Activated CD4-positive, alpha-beta T cell treated with anti-CD3 and anti-CD28 coated beads, Interleukin-2, amount 10 ng/mL, durations not matched to agents 24 days and 14 days (primary cell): Measurements from ENCODE around the gene AATK. TPM values are rescaled to one million over a fixed set of nuclear protein-coding genes. Genes with fewer than 3 reads are reported as not detected.

ENCODE experiments used
- DNase-seq: peaks from one replicate; pipeline ENCODE4 v3.0.0; 2022
- H3K27ac Mint-ChIP-seq: one replicate; pipeline ENCODE4 v1.8.0; 2022; ENCODE audit warnings: mild to moderate bottlenecking, mixed read lengths
- H3K27me3 Mint-ChIP-seq: one replicate; pipeline ENCODE4 v1.8.0; 2022; ENCODE audit warnings: mixed read lengths
- H3K36me3 Mint-ChIP-seq: one replicate; pipeline ENCODE4 v1.8.0; 2022; ENCODE audit warnings: low read depth, mild to moderate bottlenecking, mixed read lengths
- H3K4me1 Mint-ChIP-seq: one replicate; pipeline ENCODE4 v1.8.0; 2021; ENCODE audit warnings: mixed read lengths
- H3K4me3 Mint-ChIP-seq: one replicate; pipeline ENCODE4 v1.8.0; 2022; ENCODE audit warnings: mild to moderate bottlenecking, moderate library complexity, mixed read lengths
- H3K9me3 Mint-ChIP-seq: one replicate; pipeline ENCODE4 v1.8.0; 2021; ENCODE audit warnings: mixed read lengths
- intact Hi-C: fragments of 100-400 bp; cut with micrococcal nuclease; formaldehyde crosslinking; loops from one replicate; pipeline ENCODE4 v1.15.1; 2023
- total RNA-seq: library from RNA; stranded (reverse); gene quantifications from 2 replicates; pipeline ENCODE4 v1.2.3, GENCODE V29; 2022

AATK gene
- total RNA-seq, result 0.42 and 0.78 TPM in 2 replicates

DNA sequence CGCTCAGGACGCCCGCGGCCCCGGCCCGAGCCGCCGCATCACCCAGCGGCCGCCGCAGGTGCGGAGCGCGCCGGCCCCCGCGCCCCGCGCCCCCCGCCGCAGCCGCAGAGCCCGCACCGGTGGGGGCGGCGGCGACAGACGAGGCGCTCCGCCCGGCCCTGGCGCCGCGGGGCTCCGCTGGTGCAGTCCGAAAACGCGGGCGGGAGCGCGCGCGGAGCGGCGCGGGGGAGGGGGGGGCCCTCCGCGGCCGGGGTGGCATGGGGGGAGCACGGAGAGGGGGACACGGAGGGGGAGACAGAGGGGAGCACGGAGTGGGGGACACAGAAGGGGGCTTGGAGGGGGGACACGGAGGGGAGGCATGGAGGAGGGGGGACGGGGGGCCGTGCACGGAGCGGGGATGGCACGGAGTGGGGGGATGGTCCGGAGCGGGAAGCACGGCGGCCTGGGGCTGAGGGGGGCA, at the start of gene AATK:
Gene AATK, minus strand, starts transcription at position 189 of the 460 bp plus-strand sequence. CDS start 229 bp downstream, outside the sequence.
- intact Hi-C loops, result no loop called here
- Mint-ChIP-seq H3K27me3 (peaks cover 9% of the 10 kb centered on the region), H3K9me3 (no peaks in the 10 kb centered on the region), H3K27ac (no peak within 1 kb of the TSS), H3K4me1 (no peaks in the 10 kb centered on the region), H3K4me3 (no peak within 1 kb of the TSS), H3K36me3 (no peaks in the 10 kb centered on the region)
- DNase-seq, result no peak

GRCh38 chr17:81213978-81214377, 48.0 kb upstream of the AATK start:
- Mint-ChIP-seq H3K27me3 (no peaks in the 10 kb centered on the region), H3K36me3 (no peaks in the 10 kb centered on the region), H3K4me3 (no peak overlapping the region), H3K9me3 (no peaks in the 10 kb centered on the region), H3K27ac (no peak overlapping the region), H3K4me1 (no peaks in the 10 kb centered on the region)
- intact Hi-C loops, result no loop called here
- DNase-seq, result no peak

DNA sequence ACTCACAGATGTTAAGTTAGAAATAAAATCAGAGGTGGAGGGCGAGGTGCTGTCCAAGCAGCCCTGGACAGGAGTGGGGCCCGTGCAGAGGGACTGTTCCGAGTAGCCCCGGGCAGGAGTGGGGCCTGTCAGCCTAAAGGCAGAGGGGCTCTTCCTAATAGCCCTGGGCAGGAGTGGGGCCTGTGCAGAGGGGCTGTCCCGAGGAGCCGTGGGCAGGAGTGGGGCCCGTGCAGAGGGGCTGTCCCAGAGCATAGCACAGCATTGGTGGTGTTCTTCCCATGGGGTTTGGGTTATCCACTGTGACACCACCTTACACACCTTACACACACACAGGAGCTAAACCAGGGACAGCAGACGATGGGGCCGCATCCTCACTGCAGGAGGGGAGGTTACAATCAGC, 46.3 kb upstream of the AATK start:
- Mint-ChIP-seq H3K27me3 (no peaks in the 10 kb centered on the region), H3K36me3 (no peaks in the 10 kb centered on the region), H3K4me3 (no peak overlapping the region), H3K4me1 (peaks cover 3% of the 10 kb centered on the region), H3K27ac (no peak overlapping the region), H3K9me3 (no peaks in the 10 kb centered on the region)
- intact Hi-C loops, result no loop called here
- DNase-seq, result no peak

DNA sequence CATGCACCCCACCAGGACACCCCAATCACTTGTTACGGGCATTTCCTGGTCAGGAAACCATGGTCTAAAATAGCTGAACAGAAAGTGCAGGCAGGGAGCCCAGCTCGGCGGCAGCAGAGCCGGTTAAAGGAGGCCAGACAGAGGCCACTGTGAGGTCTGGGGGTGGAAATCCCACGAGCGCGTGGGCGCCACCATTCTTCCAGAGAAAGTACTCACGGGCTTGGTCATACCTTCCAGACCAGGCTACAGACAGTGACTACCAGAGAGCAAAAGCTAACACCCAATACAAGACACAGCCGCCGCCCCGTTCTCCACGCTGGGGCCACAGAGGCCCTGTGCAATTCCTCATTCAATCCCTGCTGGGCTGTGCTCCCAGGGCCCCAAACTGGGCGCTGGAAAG, 44.8 kb upstream of the AATK start:
- Mint-ChIP-seq H3K4me1 (peaks cover 3% of the 10 kb centered on the region), H3K36me3 (no peaks in the 10 kb centered on the region), H3K9me3 (no peaks in the 10 kb centered on the region), H3K27ac (no peak overlapping the region), H3K27me3 (no peaks in the 10 kb centered on the region), H3K4me3 (no peak overlapping the region)
- DNase-seq, result no peak
- intact Hi-C loops, result no loop called here

DNA sequence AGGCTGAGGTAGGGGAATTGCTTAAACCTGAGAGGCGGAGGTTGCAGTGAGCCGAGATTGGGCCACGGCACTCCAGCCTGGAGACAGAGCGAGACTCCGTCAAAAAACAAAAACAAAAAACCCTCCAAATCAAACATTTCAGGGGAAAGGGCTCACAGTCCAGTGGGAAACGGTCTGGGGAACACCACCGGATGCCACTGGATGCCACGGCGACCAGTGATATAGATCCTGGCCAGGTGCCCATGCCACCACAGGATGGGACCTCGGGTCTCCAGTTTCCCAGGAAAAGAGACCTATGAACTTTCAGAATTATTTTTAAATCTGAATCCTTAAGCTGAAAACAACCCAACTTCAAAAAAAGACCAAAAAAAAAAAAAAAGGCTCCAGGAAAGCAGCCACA, 44.4 kb upstream of the AATK start:
- no peak overlapping the region for H3K4me3 Mint-ChIP-seq
- DNase-seq, result no peak
- H3K27me3 Mint-ChIP-seq, result no peaks in the 10 kb centered on the region
- no peaks in the 10 kb centered on the region for H3K9me3 Mint-ChIP-seq
- peaks cover 3% of the 10 kb centered on the region for H3K4me1 Mint-ChIP-seq
- H3K27ac Mint-ChIP-seq, result no peak overlapping the region
- H3K36me3 Mint-ChIP-seq, result no peaks in the 10 kb centered on the region
- intact Hi-C loops, result no loop called here

DNA sequence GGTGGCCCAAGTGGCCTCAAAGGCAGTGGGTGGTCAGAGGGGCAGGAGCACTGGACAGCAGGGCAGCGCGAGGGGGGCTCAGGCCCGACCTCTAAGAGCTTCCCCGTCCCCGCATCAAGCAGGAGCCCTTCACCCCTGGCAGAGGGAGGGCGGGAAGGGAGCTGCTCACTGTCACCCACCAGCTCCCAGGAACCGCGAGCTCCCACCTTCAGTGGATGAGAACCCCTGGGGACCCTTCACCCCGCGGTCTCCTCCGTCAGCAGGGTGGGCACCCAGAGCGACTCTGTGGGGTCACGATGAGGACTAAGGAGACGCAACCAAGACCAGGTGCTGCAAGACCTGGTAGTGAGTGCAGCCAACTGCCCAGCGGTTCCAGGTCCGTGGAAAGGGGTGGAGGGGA, 43.1 kb upstream of the AATK start:
- DNase-seq, result no peak
- no peak overlapping the region for H3K27ac Mint-ChIP-seq
- H3K9me3 Mint-ChIP-seq, result no peaks in the 10 kb centered on the region
- no peak overlapping the region for H3K4me3 Mint-ChIP-seq
- peaks cover 3% of the 10 kb centered on the region for H3K4me1 Mint-ChIP-seq
- no peaks in the 10 kb centered on the region for H3K27me3 Mint-ChIP-seq
- no peaks in the 10 kb centered on the region for H3K36me3 Mint-ChIP-seq
- intact Hi-C loops, result no loop called here

DNA sequence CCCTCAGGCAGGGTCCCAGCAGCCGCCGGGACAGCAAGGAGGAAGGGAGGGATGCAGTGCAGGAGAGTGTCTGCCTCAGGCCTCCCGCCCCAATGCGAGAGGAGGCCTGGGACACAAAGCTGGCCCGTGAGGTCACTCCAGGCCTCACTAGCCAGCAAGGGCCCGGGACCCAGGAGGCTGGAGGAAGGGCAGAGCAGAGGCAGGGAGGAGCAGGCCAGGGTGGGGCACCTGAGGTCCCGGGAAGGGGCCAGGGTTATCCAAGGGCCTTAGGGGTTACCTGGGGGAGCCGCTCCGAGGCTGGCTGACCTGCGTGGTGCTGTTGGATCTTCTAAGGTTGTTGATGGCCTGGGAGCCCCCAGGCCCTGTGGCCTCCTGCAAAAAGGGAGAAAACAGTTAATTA, 42.6 kb upstream of the AATK start:
- Mint-ChIP-seq H3K9me3 (no peaks in the 10 kb centered on the region), H3K4me3 (no peak overlapping the region), H3K4me1 (peaks cover 3% of the 10 kb centered on the region), H3K36me3 (no peaks in the 10 kb centered on the region), H3K27me3 (no peaks in the 10 kb centered on the region), H3K27ac (no peak overlapping the region)
- intact Hi-C loops, result no loop called here
- no peak for DNase-seq

DNA sequence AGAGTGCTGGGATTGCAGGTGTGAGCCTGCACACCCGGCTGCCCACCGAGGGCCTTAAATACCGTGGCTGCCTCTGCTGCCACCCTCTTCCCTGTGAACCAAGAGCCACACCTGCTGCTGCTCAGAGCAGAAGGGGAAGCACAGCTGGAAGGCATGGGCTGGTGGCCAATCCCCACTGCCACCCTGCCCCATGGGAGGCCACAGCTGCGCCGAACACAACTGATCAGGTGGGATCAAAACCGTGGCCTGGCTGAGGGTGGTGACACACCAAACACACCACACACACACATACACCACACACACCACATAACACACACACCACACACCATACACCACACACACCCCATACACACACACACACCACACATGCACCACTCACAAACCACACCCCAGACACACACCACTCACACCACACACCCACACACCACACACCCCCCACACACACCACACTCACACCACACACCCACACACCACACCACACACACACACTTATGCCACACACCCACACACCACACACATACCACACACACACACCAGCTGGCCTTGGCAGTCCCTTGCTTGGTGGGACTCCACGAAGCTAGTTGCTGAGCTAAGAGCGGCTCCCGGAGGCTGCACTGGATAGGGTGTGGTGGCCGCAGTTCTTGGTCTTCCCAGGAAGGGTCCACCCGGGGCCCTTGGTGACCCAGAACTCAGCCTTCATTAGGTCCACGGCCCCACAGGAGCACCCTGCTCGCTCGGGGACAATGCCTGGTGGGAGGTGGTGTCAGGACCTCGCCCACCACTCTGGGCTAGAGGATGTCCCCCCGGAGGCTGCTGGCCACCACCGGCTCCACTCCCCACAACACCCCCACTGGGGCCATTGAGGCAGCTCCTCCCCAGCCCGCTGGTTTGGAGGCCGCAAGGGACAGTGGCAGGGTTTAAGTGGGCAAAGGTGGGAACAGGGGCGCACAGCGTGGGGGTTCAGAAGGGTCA, 41.9 kb upstream of the AATK start:
- no peak overlapping the region for H3K4me3 Mint-ChIP-seq
- no peak for DNase-seq
- H3K9me3 Mint-ChIP-seq, result no peaks in the 10 kb centered on the region
- intact Hi-C loops, result no loop called here
- peaks cover 3% of the 10 kb centered on the region for H3K4me1 Mint-ChIP-seq
- H3K36me3 Mint-ChIP-seq, result no peaks in the 10 kb centered on the region
- H3K27me3 Mint-ChIP-seq, result no peaks in the 10 kb centered on the region
- H3K27ac Mint-ChIP-seq, result peak overlapping the region; percentile 19

GRCh38 chr17:81206657-81207056, 40.6 kb upstream of the AATK start:
- no peak for DNase-seq
- no peaks in the 10 kb centered on the region for H3K36me3 Mint-ChIP-seq
- H3K27ac Mint-ChIP-seq, result no peak overlapping the region
- no peaks in the 10 kb centered on the region for H3K27me3 Mint-ChIP-seq
- no peak overlapping the region for H3K4me3 Mint-ChIP-seq
- H3K9me3 Mint-ChIP-seq, result no peaks in the 10 kb centered on the region
- intact Hi-C loops, result no loop called here
- peaks cover 3% of the 10 kb centered on the region for H3K4me1 Mint-ChIP-seq

GRCh38 chr17:81206166-81206565, 40.1 kb upstream of the AATK start:
- H3K27ac Mint-ChIP-seq, result no peak overlapping the region
- intact Hi-C loops, result no loop called here

DNA sequence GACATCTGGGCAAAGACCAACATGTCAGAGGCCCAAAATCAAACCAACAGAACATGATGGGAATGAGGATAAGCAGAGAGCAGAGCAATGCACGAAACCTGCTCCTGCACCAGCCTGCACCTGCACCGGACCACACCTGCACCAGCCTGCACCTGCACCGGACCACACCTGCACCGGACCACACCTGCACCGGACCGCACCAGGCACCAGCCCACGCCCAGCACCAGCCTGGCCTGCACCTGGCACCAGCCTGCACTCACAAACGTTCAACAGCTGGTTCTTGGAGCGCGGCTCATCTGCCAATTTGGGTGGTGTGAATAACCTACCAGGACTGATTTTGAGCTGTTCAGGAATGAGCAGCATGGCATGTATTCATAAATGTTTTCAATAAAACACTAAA, 38.6 kb upstream of the AATK start:
- Mint-ChIP-seq H3K27ac (no peak overlapping the region), H3K27me3 (no peaks in the 10 kb centered on the region), H3K4me3 (no peak overlapping the region), H3K36me3 (no peaks in the 10 kb centered on the region), H3K9me3 (no peaks in the 10 kb centered on the region), H3K4me1 (peaks cover 3% of the 10 kb centered on the region)
- intact Hi-C loops, result no loop called here
- DNase-seq, result no peak

More at GRCh38 chr17:81206166-81206565, 40.1 kb upstream of the AATK start:
- no peak for DNase-seq
- Mint-ChIP-seq H3K27me3 (no peaks in the 10 kb centered on the region), H3K9me3 (no peaks in the 10 kb centered on the region), H3K4me3 (no peak overlapping the region), H3K4me1 (peaks cover 3% of the 10 kb centered on the region), H3K36me3 (no peaks in the 10 kb centered on the region)

DNA sequence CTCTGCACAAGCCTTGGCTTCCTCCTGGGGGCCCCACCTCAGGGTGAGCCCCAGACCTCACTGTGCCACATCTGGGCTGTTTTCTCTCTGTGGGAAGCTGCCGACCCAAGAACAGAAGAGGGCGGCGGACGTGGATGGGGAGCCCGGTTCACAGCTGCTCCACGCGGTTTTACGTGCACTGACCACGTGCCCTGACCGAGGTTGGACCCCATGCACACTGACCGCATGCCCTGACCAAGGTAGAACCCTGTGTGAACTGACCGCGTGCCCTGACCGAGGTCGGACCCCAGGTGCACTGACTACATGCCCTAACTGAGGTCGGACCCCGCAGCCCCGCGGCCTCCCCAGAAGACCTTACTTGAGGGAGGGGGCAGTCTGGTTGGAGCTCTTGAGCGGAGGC, 37.1 kb upstream of the AATK start:
- Mint-ChIP-seq H3K27me3 (no peaks in the 10 kb centered on the region), H3K4me3 (no peak overlapping the region), H3K9me3 (no peaks in the 10 kb centered on the region), H3K36me3 (no peaks in the 10 kb centered on the region), H3K4me1 (peaks cover 3% of the 10 kb centered on the region), H3K27ac (no peak overlapping the region)
- DNase-seq, result no peak
- intact Hi-C loops, result no loop called here

DNA sequence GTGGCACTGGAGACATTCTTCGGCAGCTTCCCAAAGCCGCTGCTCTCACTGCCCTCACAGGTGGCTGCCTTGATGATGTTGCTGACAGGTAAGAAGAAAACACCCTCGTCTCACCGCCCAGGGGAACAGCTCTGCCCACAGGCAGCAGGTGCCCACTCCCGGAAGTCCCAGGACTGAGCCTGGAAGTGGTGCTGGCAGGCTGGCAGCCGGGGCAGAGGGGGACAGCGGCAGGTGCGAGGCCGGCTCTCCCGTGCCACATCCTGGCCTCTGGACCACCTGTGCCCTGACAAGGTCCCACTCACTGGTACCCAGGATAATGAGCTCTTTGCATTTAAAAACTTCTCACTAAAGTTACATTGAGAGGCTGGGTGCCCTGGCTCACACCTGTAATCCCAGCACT, 36.3 kb upstream of the AATK start:
- Mint-ChIP-seq H3K4me3 (no peak overlapping the region), H3K9me3 (no peaks in the 10 kb centered on the region), H3K4me1 (no peaks in the 10 kb centered on the region), H3K27me3 (no peaks in the 10 kb centered on the region), H3K36me3 (no peaks in the 10 kb centered on the region), H3K27ac (no peak overlapping the region)
- intact Hi-C loops, result no loop called here
- no peak for DNase-seq

DNA sequence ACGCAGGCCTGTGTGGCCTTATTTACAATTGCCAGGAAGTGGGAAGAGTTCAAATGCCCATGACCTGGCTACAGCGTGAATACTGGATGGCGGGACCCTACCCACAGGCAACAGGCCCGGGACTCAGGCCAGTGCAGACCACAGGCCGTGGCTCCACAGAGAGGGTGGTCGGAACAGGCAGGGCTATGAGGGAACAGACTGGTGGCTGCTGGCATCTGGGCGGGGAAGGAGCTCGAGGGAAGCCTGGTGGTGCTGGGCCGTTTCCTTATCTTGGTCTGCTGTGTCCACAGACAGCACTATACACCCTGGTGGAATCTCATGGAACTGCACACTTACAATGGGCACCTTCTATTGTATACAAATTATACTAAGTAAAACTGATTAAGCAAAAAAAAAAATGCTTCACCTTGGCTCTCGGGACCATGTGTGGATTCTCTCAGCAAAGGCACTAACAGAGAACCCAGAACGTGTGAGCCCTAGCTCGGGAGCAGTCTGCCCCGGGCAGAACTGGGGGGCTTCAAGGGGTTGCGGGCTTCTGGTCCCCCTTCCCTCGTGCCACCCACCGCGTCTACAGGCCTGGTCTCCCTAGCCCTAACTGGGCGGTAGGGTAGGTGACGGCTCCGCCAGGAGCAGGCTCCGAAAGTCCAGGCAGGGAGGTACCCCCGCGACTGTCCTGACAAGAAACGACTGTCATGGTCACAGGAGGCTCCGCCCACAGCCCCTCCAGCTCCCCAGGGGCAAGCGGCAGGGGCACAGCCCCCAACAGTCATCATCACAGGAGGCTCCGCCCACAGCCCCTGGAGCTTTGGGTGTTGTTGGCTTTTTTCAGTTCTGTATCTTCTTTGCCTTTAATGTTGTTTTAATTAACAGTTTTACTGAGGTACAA, 34.9 kb upstream of the AATK start:
- intact Hi-C loops, result no loop called here
- H3K9me3 Mint-ChIP-seq, result no peaks in the 10 kb centered on the region
- no peaks in the 10 kb centered on the region for H3K27me3 Mint-ChIP-seq
- peak; percentile 77 for DNase-seq
- no peak overlapping the region for H3K27ac Mint-ChIP-seq
- no peaks in the 10 kb centered on the region for H3K36me3 Mint-ChIP-seq
- H3K4me1 Mint-ChIP-seq, result no peaks in the 10 kb centered on the region
- no peak overlapping the region for H3K4me3 Mint-ChIP-seq
